Measurements from ENCODE around the gene MC5R. TPM values are rescaled to one million over a fixed set of nuclear protein-coding genes. Genes with fewer than 3 reads are reported as not detected.

Gene MC5R
- not detected for polyA plus RNA-seq (2012; ENCODE audit: insufficient read depth, insufficient read length, low read depth)

DNA sequence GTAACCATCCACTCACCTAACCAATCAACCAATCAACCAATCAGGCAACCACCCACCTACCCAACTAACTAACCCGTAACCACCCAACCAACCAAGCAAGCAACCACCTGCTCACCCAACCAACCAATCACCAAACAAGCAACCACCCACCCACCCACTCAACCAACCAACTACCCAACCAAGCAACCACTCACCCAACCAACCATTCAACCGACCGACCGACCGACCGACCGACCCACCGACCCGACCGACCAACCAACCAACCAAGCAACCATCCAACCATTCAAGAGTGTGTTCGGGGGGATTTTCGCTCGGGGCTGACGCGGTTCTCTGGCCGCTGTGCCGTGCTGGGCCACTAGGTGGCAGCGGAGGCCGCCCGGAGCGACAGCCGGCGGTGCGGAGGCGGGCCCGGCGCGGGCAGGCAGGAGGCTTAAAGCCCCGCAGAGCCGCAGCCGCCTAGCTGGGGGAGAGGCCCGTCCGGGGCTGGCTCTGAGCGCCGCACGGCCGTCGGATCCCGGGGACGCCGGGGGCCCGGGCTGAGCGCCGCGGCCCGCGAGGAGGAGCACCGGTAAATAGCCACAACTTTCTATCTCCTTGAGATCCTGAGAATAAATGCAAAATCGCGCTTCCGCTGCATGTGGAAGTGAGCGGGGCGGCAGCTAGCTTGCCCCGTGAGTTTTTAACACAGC, at the start of gene MC5R:
Gene MC5R, plus strand, starts transcription at position 443 of the 689 bp plus-strand sequence. CDS start 1,617 bp downstream, outside the sequence.
- TF ChIP-seq CTCF (IDR thresholded peaks at IDR 0.05; ENCODE audit: low read depth, low read length) = peak; percentile 57
- H3K4me1 ChIP-seq = no peaks in the 10 kb centered on the region
- no peak within 1 kb of the TSS for H3K4me3 ChIP-seq (ENCODE audit: low read depth, low read length)
- peak; percentile 65 for DNase-seq
- H3K9me3 ChIP-seq = no peaks in the 10 kb centered on the region
- no peaks in the 10 kb centered on the region; the same call in none of the 2 replicates for H3K27me3 ChIP-seq
- H3K36me3 ChIP-seq = no peaks in the 10 kb centered on the region

GRCh38 chr18:13775058-13775457, 48.9 kb upstream of the MC5R start:
- H3K9me3 ChIP-seq = no peaks in the 10 kb centered on the region
- no peaks in the 10 kb centered on the region for H3K4me1 ChIP-seq
- H3K36me3 ChIP-seq = no peaks in the 10 kb centered on the region
- no peak for TF ChIP-seq CTCF (IDR thresholded peaks at IDR 0.05; ENCODE audit: low read depth, low read length)
- DNase-seq = no peak
- H3K27me3 ChIP-seq = no peaks in the 10 kb centered on the region
- H3K4me3 ChIP-seq (ENCODE audit: low read depth, low read length) = no peak overlapping the region

DNA sequence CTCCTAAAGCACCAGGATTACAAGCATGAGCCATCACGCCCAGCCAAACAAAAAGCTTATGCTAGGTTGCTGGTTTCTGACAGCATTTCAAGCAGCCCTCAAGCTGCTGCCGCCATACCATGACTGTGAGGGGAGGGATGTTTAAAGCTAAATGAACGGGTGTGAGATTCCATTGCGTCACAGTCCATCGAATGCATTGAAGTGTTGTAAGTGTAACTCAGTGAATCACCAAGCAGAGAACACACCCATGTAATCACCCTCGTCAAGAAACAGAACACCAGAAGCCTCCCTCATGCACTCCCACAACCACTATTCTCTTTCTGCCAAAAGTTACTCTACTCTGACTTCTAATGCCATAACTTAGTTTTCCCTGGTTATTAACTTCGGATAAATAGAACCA, 32.8 kb upstream of the MC5R start:
- Histone ChIP-seq H3K9me3 (no peaks in the 10 kb centered on the region), H3K36me3 (no peaks in the 10 kb centered on the region), H3K4me3 (ENCODE audit: low read depth, low read length) (no peak overlapping the region), H3K4me1 (no peaks in the 10 kb centered on the region), H3K27me3 (no peaks in the 10 kb centered on the region)
- no peak for TF ChIP-seq CTCF (IDR thresholded peaks at IDR 0.05; ENCODE audit: low read depth, low read length)
- DNase-seq = no peak

- H3K36me3 ChIP-seq = no peaks in the 10 kb centered on the region
Measured at GRCh38 chr18:13793819-13794218, 30.1 kb upstream of the MC5R start.

DNA sequence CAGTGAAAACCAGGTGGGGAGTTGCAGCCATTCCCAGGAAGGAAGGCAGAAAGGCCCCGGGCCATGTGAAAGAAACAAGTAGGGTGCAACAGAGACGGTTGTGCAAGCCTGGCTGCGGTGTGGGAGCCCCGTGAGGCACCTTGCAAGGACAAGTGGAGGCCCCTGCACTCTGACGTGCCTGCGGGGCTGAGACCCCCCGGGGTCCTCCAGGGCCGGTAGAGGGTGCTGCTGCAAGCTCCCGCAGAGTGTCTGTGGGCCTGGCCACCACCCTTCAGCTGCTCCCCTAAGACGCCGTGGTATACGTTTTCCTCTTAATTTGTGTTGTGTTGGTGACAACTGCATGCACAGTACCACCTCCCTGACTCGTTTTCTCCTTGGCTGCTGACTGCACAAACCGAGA, 27.4 kb upstream of the MC5R start:
- DNase-seq = no peak
- Histone ChIP-seq H3K27me3 (peaks cover 6% of the 10 kb centered on the region; the same call in 1 of the 2 replicates), H3K4me1 (no peaks in the 10 kb centered on the region), H3K4me3 (ENCODE audit: low read depth, low read length) (no peak overlapping the region), H3K9me3 (no peaks in the 10 kb centered on the region), H3K36me3 (no peaks in the 10 kb centered on the region)
- TF ChIP-seq CTCF (IDR thresholded peaks at IDR 0.05; ENCODE audit: low read depth, low read length) = peak; percentile 29; the same call in 1 of the 2 replicates

More at GRCh38 chr18:13793819-13794218, 30.1 kb upstream of the MC5R start:
- no peaks in the 10 kb centered on the region for H3K4me1 ChIP-seq
- no peak for DNase-seq
- H3K9me3 ChIP-seq = no peaks in the 10 kb centered on the region
- H3K4me3 ChIP-seq (ENCODE audit: low read depth, low read length) = no peak overlapping the region
- no peaks in the 10 kb centered on the region for H3K27me3 ChIP-seq
- TF ChIP-seq CTCF (IDR thresholded peaks at IDR 0.05; ENCODE audit: low read depth, low read length) = no peak

DNA sequence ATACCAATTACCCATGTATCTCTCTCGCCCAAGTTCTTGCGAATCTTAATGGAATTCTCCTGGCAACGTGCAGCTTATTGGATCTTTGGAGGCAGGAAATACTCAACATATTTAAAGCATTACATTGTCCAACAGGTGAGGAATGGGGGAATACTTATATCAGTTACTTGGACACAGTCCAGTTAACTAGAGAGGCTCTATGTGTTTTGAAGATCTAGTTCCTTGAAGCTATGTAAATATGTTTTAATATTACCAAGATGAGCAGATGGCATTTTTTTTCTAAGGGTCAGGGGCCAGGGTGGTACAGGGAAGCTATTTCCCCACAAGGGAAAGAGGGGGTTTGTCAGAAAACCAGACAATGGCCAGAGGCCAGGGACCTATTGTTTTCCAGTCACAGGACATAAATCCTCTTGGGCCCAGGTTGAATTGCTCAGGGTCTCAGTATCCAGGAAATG, 26.8 kb upstream of the MC5R start:
- Histone ChIP-seq H3K27me3 (peaks cover 6% of the 10 kb centered on the region; the same call in 1 of the 2 replicates), H3K36me3 (no peaks in the 10 kb centered on the region), H3K4me3 (ENCODE audit: low read depth, low read length) (no peak overlapping the region), H3K9me3 (no peaks in the 10 kb centered on the region), H3K4me1 (no peaks in the 10 kb centered on the region)
- DNase-seq = no peak
- no peak for TF ChIP-seq CTCF (IDR thresholded peaks at IDR 0.05; ENCODE audit: low read depth, low read length)
